ENCODE measurements around the gene PRKAG2.
"Not testable (repeated sequence)": the region's sequence is repeated elsewhere in the genome, so short reads cannot be mapped to it uniquely, and the experiment has no call there.

PRKAG2 gene

GRCh38 chr7:151832656-151833055, 44.3 kb downstream of the PRKAG2 start:
- no peak for DNase-seq

DNA sequence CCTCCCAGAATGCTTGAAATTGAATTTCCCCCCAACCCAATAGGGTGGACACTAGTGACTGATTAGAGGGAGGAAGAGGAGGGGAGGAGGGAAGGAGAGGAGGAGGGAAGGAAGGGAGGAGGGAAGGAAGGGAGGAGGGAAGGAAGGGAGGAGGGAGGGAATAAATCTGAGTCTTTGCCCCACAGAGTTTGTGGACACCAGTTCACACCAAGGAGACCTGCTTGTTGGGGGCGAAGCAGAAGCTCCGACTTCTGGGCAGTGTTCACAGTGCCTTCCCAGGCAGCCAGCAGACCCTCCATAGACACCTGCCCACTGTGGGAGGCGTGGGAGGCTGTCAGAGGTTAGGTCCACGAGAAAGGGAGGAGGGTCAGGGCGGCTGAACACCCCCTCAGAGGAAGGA, 44.8 kb downstream of the PRKAG2 start:
- DNase-seq: no peak

- no peak for DNase-seq
Observed at GRCh38 chr7:151831606-151832005, 45.3 kb downstream of the PRKAG2 start.

DNA sequence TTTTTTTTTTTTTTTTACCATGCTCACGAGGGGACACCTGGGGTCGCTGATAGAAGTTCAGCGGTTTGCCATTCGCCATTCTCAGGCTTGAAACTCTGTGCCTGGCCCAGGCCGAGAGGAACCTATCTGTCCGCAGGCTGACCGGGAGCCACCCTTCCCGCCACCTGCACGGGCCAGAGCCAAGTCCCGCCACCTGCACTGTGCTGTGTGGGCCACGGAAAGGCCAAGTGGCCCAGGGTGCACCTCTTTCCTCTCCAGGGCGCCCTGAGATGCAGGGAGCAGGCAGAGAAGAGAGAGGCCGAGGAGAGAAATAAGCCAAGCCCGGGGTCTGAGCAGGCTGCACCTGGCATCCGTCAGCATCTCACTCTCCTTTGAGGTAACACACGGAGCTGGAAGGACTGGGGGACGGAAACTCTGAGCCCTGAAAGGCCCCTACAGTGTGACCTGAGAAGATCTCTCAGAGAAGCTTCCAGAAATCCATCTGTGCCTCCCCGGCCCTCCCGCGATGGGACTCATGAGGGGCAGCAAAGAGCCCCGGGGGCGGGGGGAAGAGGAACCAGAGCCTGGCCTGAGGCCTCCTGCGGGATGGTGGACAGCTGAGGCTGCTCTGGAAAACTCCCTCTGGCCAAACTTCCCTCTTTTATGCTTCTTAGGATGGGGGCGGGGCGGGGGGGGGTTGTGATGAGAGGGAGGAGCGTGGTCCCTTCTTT, 46.6 kb downstream of the PRKAG2 start:
- DNase-seq: no peak

DNA sequence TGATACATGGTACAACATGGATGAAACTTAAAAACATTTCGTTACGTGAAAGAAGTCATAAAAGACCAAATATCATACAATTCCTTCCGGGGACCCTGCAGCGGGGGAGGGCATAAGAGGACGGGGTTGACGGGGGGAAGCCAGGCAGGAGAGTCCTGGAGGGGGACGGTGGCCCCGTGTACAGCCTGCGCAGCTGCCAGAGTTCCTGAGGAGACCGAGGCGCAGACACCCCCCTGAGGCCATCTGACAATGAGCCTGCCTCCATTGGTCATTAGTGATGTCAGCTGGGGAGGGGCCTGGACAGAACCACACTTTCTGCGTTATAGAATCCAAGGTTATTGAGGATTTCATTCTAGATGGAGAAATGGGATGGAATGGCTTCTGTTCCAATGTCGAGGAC, 47.2 kb downstream of the PRKAG2 start:
- no peak for DNase-seq

DNA sequence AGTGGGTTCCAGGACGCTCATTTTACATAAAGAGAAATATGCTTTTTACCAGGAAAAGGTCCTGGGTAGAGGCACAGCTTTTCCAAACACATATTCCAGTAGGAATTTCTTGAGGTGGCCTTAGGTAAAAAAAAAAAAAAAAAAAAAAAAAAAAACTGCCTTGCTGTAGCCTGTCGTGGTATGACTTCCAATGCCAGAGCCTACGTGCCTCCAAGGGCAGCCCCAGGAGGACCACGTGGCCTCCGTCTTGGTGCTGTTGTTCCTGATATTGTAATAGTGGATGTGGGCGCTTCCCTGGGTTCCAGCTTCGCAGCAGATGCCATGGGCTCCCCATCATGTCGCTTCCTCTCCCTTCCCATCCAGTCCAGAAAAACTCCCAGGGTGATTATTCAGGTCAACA, 49.3 kb downstream of the PRKAG2 start:
- DNase-seq: no peak

- DNase-seq: not testable (repeated sequence)
Observed at GRCh38 chr7:151826316-151826715, 50.6 kb downstream of the PRKAG2 start.

GRCh38 chr7:151825721-151826120, 51.2 kb downstream of the PRKAG2 start:
- DNase-seq: no peak

- no peak for DNase-seq
Observed at GRCh38 chr7:151824373-151824933, 52.5 kb downstream of the PRKAG2 start.

GRCh38 chr7:151823566-151824372, 53.1 kb downstream of the PRKAG2 start:
- DNase-seq: no peak

GRCh38 chr7:151822541-151823181, 54.3 kb downstream of the PRKAG2 start:
- DNase-seq: no peak

DNA sequence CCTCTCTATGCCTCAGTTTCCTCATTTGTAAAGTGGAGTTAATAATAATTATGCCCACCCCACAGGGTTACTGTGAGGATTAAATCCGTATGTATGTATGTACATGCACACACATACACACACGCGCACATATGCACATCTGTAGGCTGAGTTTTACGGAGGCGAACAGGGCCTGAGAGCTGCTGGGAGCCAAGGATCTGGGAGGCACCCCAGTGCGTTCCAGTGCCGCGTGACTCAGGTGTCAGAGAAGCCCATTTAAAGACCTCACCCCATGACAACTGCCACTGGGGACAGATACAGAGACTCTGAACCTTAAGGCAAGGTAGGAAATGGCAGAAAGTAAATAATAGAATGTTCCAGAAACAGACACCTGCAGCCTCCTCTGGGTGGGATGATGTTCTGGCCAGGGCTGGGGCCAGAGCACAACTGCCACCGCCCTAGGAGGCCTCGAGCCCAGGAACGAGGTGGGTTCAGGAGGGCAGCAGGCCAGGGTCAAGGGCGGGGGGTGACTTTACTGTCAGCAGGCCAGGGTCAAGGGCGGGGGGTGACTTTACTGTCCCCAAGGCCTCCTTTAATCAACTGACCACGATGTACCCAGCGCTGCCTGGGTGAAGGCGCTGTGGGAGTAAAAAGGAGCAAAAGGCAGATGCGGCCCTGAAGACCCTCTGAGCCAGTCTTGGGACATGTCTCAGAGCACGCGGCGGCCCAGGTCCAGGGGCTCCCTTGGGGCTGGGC, 54.9 kb downstream of the PRKAG2 start:
- DNase-seq: no peak

- DNase-seq: no peak
Observed at GRCh38 chr7:151821226-151821625, 55.7 kb downstream of the PRKAG2 start.

- no peak for DNase-seq
Observed at GRCh38 chr7:151820491-151821105, 56.3 kb downstream of the PRKAG2 start.

DNA sequence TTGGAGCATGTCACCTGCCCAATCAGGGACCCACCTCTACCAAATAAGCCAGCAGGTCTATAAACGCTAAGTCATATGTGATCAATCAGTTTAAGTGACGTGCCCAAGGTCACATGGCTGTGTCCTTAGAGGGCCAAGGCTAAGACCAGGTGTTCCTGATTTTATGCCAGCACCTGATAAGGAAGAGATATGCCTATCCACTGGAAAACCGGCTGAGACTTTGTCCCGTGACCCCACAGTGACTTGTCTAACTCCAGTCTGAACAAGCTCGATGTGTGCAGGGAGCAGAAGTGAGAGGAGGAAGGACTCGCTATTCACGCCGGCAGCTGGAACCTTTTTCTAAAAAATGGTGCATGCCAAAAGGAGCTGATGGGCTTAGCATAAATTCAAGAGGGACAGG, 57.0 kb downstream of the PRKAG2 start:
- DNase-seq: no peak

DNA sequence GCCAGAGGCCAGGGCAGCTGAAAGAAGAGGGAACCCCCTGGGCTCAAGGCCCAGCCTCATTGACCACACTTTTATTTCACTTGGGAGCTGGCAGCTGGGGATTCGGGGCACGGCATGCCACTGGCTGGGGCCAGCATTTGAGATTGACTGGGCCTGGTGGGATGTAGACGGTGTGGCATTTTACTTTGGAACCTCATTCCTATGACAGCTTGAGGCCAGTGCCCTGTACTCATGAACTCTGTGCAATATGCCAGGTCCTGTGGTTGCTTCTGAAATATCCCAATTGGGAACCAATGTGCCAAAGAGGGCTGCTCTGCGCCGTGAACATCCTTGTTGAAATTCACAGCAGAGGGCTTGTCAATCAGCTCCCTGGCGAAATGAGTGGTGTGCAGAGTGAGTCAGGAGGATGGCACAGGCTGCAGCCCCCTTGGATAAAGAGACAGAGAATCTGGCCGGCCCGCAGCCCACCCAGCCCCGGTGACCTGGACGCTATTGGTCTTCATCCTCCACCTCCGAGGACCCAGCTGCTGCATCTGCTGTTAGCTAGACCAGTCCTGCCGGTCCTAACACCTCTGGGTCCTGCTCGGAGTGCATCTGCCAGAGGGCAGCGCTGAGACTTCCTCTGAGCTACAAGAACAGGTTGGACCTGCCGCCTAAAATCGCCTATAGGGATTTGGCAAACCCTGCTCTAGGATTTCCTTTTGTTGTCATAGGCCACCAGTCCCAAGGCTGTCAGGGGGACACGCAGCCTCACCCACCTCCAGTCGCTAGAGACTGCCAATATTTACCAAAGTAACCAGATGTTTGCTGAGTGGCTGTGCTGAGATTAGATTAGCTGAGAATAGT, 58.0 kb downstream of the PRKAG2 start:
- DNase-seq: no peak

- no peak for DNase-seq
Observed at GRCh38 chr7:151817981-151818673, 58.8 kb downstream of the PRKAG2 start.

GRCh38 chr7:151817315-151817690, 59.6 kb downstream of the PRKAG2 start:
- no peak for DNase-seq

DNA sequence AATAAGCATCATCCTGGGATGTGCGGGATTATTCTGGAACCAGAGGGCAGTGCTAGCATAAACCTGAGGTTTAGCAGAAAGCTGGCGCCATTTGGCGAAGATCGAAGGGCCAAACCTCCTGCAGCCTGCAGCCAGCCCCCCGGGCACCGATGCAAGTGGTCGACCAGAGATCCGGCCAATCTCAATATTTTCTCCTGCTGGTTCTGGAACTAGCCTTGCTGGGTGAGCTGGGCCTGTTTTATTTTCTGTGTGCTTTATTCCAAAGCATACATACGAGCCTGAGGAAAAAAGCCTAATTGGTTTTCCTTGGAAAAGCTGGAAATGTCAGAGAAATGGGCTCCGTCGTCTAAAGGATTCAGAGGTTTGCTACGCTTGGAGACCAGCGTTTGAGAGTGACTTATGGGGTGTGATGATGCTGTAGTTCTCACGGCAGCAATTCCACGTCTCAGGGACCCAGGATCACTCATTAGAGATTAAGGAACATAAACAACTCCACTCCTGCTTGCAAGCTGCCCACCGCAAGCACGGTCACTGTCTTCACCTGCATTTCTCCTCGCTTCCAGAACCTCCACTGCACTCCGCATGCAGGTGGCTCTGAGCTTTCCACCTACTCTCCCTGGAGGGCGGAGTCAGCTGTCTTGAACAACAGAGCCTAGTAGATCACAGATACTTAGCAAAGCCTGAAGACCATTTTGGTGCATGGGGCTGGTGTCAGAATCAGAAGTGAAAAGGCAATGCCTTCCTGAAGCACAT, 60.2 kb downstream of the PRKAG2 start:
- DNase-seq: no peak

DNA sequence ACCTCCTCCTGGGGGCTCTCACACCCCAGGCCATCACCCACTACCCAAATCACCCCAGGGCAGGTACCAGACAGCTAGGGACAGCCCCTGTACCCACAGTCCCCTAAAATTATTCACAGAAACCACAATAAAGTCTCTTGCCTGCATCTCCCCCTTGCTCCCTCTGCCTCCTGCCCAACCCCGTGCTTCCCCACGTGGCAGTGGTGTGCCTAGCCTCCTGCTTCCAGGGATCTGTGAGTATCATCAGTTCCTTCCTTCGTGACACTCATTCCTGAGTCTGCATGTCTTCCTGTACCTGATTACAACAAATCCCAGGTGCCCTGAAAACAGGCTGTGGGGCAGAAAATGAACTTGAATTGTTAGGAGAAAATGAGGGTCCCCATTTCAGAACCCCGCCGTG, 61.5 kb downstream of the PRKAG2 start:
- DNase-seq: no peak

All from hippocampal formation (tissue), 2 donors.